Hypothalamus (tissue), 51 donors: ENCODE measurements around the gene SURF4.

ENCODE experiments used
- DNase-seq, 51 donors: peaks; one replicate each; lab custom pipeline; 2025; lab: John Stamatoyannopoulos, UW

The SURF4 gene

GRCh38 chr9:133315997-133316396 lies 59.9 kb downstream of the SURF4 start:
- DNase-seq = no peak
